ENCODE results near the gene ENOX2. TPM values are rescaled to one million over a fixed set of nuclear protein-coding genes. Genes with fewer than 3 reads are reported as not detected.

The ENOX2 gene
- total RNA-seq, 1 experiment from 2014 or later: 24.3 TPM

DNA sequence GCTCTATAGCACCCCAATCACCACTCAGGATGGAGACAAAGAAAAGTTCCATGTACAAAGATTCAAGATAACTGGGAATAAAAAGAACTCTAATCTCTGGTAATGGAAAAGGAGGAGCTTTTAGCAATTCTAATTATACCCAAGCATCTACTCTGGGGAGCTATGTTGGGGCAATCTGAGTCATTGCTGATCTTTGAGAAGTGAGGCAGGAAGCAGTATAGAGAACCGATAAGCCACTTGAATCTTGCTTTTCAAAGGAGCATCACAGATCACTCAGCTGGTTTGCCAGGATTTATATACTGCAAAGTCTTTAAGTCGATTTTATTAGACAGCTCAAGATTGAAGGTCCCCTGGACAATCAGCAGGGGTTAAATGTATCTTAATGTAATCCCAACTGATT is 220.0 kb downstream of the ENOX2 start:
- TF ChIP-seq, protein P1, sequence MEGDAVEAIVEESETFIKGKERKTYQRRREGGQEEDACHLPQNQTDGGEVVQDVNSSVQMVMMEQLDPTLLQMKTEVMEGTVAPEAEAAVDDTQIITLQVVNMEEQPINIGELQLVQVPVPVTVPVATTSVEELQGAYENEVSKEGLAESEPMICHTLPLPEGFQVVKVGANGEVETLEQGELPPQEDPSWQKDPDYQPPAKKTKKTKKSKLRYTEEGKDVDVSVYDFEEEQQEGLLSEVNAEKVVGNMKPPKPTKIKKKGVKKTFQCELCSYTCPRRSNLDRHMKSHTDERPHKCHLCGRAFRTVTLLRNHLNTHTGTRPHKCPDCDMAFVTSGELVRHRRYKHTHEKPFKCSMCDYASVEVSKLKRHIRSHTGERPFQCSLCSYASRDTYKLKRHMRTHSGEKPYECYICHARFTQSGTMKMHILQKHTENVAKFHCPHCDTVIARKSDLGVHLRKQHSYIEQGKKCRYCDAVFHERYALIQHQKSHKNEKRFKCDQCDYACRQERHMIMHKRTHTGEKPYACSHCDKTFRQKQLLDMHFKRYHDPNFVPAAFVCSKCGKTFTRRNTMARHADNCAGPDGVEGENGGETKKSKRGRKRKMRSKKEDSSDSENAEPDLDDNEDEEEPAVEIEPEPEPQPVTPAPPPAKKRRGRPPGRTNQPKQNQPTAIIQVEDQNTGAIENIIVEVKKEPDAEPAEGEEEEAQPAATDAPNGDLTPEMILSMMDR (IDR thresholded peaks at IDR 0.05; ENCODE audit: unreplicated experiment): no peak
- H3K4me3 Mint-ChIP-seq (ENCODE audit: unreplicated experiment): no peak overlapping the region
- no peaks in the 10 kb centered on the region for H3K9me3 Mint-ChIP-seq (ENCODE audit: unreplicated experiment)
- peaks cover 30% of the 10 kb centered on the region for H3K27me3 Mint-ChIP-seq (ENCODE audit: insufficient read depth, unreplicated experiment)
- BruUV-seq (replicated peaks): no TSS peak
- peaks cover 3% of the 10 kb centered on the region for H3K36me3 Mint-ChIP-seq (ENCODE audit: insufficient read depth, unreplicated experiment)
- intact Hi-C loops (cut with micrococcal nuclease): no loop called here
- H3K27ac Mint-ChIP-seq (ENCODE audit: low read depth, unreplicated experiment): no peak overlapping the region
- DNase-seq (ENCODE audit: unreplicated experiment): no peak
- ChIA-PET CTCF (interaction anchor here (0.6 kb wide), 1 partner anchor 323 kb away, joined by 5 read pairs; no protein-coding TSS in a partner anchor), POLR2A (no interaction called here)
- no peaks in the 10 kb centered on the region for H3K4me1 Mint-ChIP-seq (ENCODE audit: insufficient read depth, unreplicated experiment)

DNA sequence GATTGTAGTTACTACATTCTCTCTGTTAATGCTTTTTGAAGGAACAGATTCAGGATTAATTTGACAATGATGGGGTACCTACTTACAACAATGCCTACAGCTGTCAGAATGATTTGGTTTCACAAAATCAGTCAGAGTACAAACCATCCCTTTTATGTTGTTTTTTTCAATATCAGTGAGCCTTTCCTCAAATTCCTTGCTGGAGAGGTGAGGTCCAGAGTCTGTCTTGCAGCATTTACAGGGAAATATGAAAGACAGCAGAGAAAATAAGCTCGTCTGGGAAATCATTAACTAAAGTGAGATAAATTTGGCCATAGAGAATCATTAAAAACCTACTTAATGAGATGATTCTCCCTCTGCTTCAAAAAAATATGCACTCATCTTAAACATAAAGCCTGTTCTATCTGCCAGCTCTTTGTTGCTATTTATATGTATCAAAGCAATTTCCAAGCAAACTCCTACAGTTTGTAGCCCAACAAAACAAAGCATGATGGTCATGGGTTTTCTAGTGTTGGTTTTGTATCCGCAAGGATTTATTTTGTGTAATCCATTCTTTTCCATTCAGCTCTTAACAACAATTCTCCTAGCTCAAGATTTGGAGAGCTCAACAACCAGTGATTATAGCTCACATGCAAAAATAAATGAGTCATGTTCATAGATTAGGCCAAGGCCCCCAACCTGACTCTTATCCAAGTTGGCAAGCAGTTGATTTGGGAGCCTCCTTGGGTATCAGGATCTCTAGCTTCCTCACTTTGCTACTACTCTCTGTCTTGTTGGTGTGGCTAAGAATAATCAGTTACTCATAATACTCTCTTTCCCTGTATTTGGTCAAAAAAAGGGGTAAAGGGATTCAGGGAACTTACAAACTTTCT is 222.6 kb downstream of the ENOX2 start:
- TF ChIP-seq, protein P1 (IDR thresholded peaks at IDR 0.05; ENCODE audit: unreplicated experiment): no peak
- no peak for DNase-seq (ENCODE audit: unreplicated experiment)
- peaks cover 5% of the 10 kb centered on the region for H3K36me3 Mint-ChIP-seq (ENCODE audit: insufficient read depth, unreplicated experiment)
- no peak overlapping the region for H3K27ac Mint-ChIP-seq (ENCODE audit: low read depth, unreplicated experiment)
- ChIA-PET POLR2A (no interaction called here), CTCF (no interaction called here)
- no peaks in the 10 kb centered on the region for H3K4me1 Mint-ChIP-seq (ENCODE audit: insufficient read depth, unreplicated experiment)
- peaks cover 22% of the 10 kb centered on the region for H3K27me3 Mint-ChIP-seq (ENCODE audit: insufficient read depth, unreplicated experiment)
- intact Hi-C loops (cut with micrococcal nuclease): no loop called here
- no peaks in the 10 kb centered on the region for H3K9me3 Mint-ChIP-seq (ENCODE audit: unreplicated experiment)
- H3K4me3 Mint-ChIP-seq (ENCODE audit: unreplicated experiment): no peak overlapping the region
- BruUV-seq (replicated peaks): no TSS peak

DNA sequence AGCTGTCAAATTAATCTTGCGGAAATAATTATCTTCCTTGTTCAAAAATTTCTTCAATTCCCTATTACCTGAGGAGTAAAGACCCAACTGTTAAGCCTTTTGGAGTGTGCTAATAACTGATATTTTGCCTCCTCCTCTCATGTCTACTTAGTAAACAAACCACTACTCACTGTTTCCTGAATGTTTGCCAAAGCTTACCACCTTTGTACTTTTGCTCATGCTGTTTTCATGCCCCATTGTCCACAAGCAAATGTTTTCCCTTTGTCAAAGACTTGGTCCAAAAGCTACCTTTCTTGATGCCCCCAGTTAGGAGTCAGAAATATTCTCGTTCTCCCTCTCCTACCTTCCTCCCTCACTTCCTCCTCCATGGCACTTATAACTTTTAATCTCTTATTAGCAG is 226.1 kb downstream of the ENOX2 start:
- ChIA-PET POLR2A (no interaction called here), CTCF (no interaction called here)
- Mint-ChIP-seq H3K4me1 (ENCODE audit: insufficient read depth, unreplicated experiment) (no peaks in the 10 kb centered on the region), H3K9me3 (ENCODE audit: unreplicated experiment) (peaks cover 8% of the 10 kb centered on the region), H3K27ac (ENCODE audit: low read depth, unreplicated experiment) (no peak overlapping the region), H3K27me3 (ENCODE audit: insufficient read depth, unreplicated experiment) (peaks cover 21% of the 10 kb centered on the region), H3K4me3 (ENCODE audit: unreplicated experiment) (no peak overlapping the region), H3K36me3 (ENCODE audit: insufficient read depth, unreplicated experiment) (peaks cover 5% of the 10 kb centered on the region)
- intact Hi-C loops (cut with micrococcal nuclease): no loop called here
- DNase-seq (ENCODE audit: unreplicated experiment): no peak
- TF ChIP-seq, protein P1 (IDR thresholded peaks at IDR 0.05; ENCODE audit: unreplicated experiment): no peak
- BruUV-seq (replicated peaks): no TSS peak

DNA sequence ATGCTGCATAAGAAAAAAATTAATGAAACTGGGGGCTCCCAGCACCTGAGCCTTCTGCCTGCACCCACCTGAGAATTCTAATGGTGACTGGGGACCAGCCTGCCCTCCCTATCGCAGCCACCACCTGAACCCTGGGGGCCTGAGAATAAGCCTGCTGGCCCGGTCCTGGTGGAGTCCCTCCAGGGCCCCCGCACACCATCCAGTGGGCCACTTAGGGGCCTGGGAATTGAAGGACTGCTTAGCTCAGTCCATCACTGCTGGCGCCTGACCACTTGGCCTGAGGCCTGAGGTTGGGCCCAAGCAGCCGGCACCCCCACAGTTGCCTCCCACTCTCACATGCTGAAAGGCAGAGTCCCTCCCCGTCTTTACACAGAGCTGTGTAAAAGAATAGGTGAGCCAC is 230.8 kb downstream of the ENOX2 start:
- intact Hi-C loops (cut with micrococcal nuclease): no loop called here
- H3K4me1 Mint-ChIP-seq (ENCODE audit: insufficient read depth, unreplicated experiment): no peaks in the 10 kb centered on the region
- DNase-seq (ENCODE audit: unreplicated experiment): no peak
- H3K9me3 Mint-ChIP-seq (ENCODE audit: unreplicated experiment): peaks cover 8% of the 10 kb centered on the region
- POLR2A ChIA-PET: no interaction called here
- CTCF ChIA-PET: interaction anchor here (0.9 to 1.1 kb wide), 2 partner anchors 19 to 97 kb away, joined by 3 read pairs; no protein-coding TSS in a partner anchor
- H3K4me3 Mint-ChIP-seq (ENCODE audit: unreplicated experiment): no peak overlapping the region
- no TSS peak for BruUV-seq (replicated peaks)
- TF ChIP-seq, protein P1 (IDR thresholded peaks at IDR 0.05; ENCODE audit: unreplicated experiment): no peak
- no peaks in the 10 kb centered on the region for H3K36me3 Mint-ChIP-seq (ENCODE audit: insufficient read depth, unreplicated experiment)
- H3K27ac Mint-ChIP-seq (ENCODE audit: low read depth, unreplicated experiment): no peak overlapping the region
- H3K27me3 Mint-ChIP-seq (ENCODE audit: insufficient read depth, unreplicated experiment): peaks cover 23% of the 10 kb centered on the region
